ENCODE data around the gene COX4I2.

DNA sequence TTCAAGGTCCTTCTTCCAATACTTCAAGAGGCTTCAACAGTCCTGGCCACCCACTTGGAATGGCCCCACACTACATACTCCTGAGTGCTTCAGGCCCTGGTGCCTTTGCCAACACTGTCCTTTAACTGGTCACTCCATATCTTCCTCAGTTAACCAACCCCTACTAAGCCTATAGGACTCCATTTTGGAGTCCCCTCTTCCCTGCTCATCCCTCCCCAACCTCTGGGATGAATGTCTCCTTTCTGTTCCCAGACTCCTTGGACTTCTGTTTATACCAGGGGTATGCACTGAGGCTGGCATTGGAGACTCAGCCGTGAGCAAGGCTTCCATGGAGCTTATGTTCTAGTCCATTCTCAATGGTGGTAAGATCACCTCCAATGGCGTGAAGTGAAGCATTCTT lies 33.6 kb downstream of the COX4I2 start:
- TF ChIP-seq, protein P1, sequence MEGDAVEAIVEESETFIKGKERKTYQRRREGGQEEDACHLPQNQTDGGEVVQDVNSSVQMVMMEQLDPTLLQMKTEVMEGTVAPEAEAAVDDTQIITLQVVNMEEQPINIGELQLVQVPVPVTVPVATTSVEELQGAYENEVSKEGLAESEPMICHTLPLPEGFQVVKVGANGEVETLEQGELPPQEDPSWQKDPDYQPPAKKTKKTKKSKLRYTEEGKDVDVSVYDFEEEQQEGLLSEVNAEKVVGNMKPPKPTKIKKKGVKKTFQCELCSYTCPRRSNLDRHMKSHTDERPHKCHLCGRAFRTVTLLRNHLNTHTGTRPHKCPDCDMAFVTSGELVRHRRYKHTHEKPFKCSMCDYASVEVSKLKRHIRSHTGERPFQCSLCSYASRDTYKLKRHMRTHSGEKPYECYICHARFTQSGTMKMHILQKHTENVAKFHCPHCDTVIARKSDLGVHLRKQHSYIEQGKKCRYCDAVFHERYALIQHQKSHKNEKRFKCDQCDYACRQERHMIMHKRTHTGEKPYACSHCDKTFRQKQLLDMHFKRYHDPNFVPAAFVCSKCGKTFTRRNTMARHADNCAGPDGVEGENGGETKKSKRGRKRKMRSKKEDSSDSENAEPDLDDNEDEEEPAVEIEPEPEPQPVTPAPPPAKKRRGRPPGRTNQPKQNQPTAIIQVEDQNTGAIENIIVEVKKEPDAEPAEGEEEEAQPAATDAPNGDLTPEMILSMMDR (IDR thresholded peaks at IDR 0.05), result no peak
- no peak for TF ChIP-seq POLR2AphosphoS5 (IDR thresholded peaks at IDR 0.05)
- TF ChIP-seq POLR2A (IDR thresholded peaks at IDR 0.05), result no peak
